MM.1S (cell line): Measurements from ENCODE around the gene CCDC39.

Experiments used
- DNase-seq: peaks from one replicate; pipeline ENCODE4 v3.0.0-alpha.2; 2015
- H2AFZ ChIP-seq: fragments of 300-600 bp; sonication (generic); 2 replicates; pipeline ENCODE4 v1.6.0; 2016; ENCODE audit warnings: antibody characterized with exemption, low read length
- H3F3A ChIP-seq: fragments of 300-600 bp; sonication (generic); 2 replicates; pipeline ENCODE4 v1.6.1; 2016; ENCODE audit warnings: mild to moderate bottlenecking, antibody characterized with exemption, low read length, moderate library complexity, mixed read lengths; ENCODE audit not compliant: insufficient read depth
- H3K27ac ChIP-seq: fragments of 300-600 bp; sonication (generic); 2 replicates; pipeline ENCODE4 v1.5.1; 2016; ENCODE audit warnings: mild to moderate bottlenecking, low read length
- H3K27me3 ChIP-seq: fragments of 300-600 bp; sonication (generic); replicated peaks from 2 replicates; pipeline ENCODE4 v1.6.0; 2016; ENCODE audit warnings: low read length; ENCODE audit not compliant: insufficient read depth
- H3K36me3 ChIP-seq: fragments of 300-600 bp; sonication (generic); replicated peaks from 2 replicates; pipeline ENCODE4 v1.6.1; 2016; ENCODE audit warnings: mild to moderate bottlenecking, low read length, mixed read lengths; ENCODE audit not compliant: insufficient read depth
- H3K4me1 ChIP-seq: fragments of 300-600 bp; sonication (generic); 2 replicates; pipeline ENCODE4 v1.6.1; 2016; ENCODE audit warnings: low read length, mixed read lengths
- H3K4me2 ChIP-seq: fragments of 300-600 bp; sonication (generic); 2 replicates; pipeline ENCODE4 v1.6.0; 2016; ENCODE audit warnings: low read depth, low read length
- H3K4me3 ChIP-seq: fragments of 300-600 bp; sonication (generic); 2 replicates; pipeline ENCODE4 v1.5.1; 2016; ENCODE audit warnings: low read length, mixed read lengths
- H3K79me2 ChIP-seq: fragments of 300-600 bp; sonication (generic); 2 replicates; pipeline ENCODE4 v1.6.1; 2016; ENCODE audit warnings: mixed run types, low read length, mixed read lengths
- H3K9ac ChIP-seq: fragments of 300-600 bp; sonication (generic); 2 replicates; pipeline ENCODE4 v1.6.1; 2016; ENCODE audit warnings: low read length, mixed read lengths
- H3K9me2 ChIP-seq: fragments of 300-600 bp; sonication (generic); replicated peaks from 2 replicates; pipeline ENCODE4 v1.6.1; 2016; ENCODE audit warnings: mild to moderate bottlenecking, low read length, mixed read lengths; ENCODE audit not compliant: insufficient read depth
- H3K9me3 ChIP-seq: fragments of 300-600 bp; sonication (generic); replicated peaks from 2 replicates; pipeline ENCODE4 v1.6.1; 2016; ENCODE audit warnings: mild to moderate bottlenecking, low read length, mixed read lengths; ENCODE audit not compliant: insufficient read depth
- H4K20me1 ChIP-seq: fragments of 300-600 bp; sonication (generic); 2 replicates; pipeline ENCODE4 v1.6.1; 2016; ENCODE audit warnings: mild to moderate bottlenecking, low read length, moderate library complexity, mixed read lengths; ENCODE audit not compliant: insufficient read depth
- CTCF ChIP-seq: fragments of 300-600 bp; sonication (generic); IDR thresholded peaks from 2 replicates; pipeline ENCODE4 v1.5.1; 2016; ENCODE audit warnings: antibody characterized with exemption, low read length, mixed read lengths
- EZH2 ChIP-seq: fragments of 300-600 bp; sonication (generic); optimal IDR thresholded peaks from 2 replicates; pipeline ENCODE3; 2017; ENCODE audit warnings: low read depth, mild to moderate bottlenecking, antibody characterized with exemption, low read length, mixed read lengths
- EZH2phosphoT487 ChIP-seq: fragments of 300-600 bp; sonication (generic); IDR thresholded peaks from 2 replicates; pipeline ENCODE4 v1.6.1; 2018; ENCODE audit warnings: antibody characterized with exemption, low read length

CCDC39 gene

GRCh38 chr3:180679178-180680096, at the start of gene CCDC39:
TSS of gene CCDC39 (minus strand) at chr3:180679489. CDS start at chr3:180679380, 109 bp downstream.
- DNase-seq: peak; percentile 96
- peak within 1 kb of the TSS; percentile 76 for H3K4me3 ChIP-seq
- H4K20me1 ChIP-seq: no peaks in the 10 kb centered on the region
- H2AFZ ChIP-seq: peak within 1 kb of the TSS; percentile 77
- H3K9me3 ChIP-seq: no peaks in the 10 kb centered on the region
- peak within 1 kb of the TSS; percentile 56 for H3K9ac ChIP-seq
- H3K79me2 ChIP-seq: no peaks in the 10 kb centered on the region
- H3K27ac ChIP-seq: peak within 1 kb of the TSS; percentile 52; the same call in 1 of the 2 replicates
- no peaks in the 10 kb centered on the region for H3K27me3 ChIP-seq
- H3K9me2 ChIP-seq: no peaks in the 10 kb centered on the region
- peaks cover 11% of the 10 kb centered on the region for H3K4me1 ChIP-seq
- peak within 1 kb of the TSS; percentile 87 for H3K4me2 ChIP-seq
- peaks cover 28% of the 10 kb centered on the region for H3F3A ChIP-seq
- no peak for TF ChIP-seq EZH2
- TF ChIP-seq CTCF: no peak
- no peak for TF ChIP-seq EZH2phosphoT487
- H3K36me3 ChIP-seq: no peaks in the 10 kb centered on the region

- H2AFZ ChIP-seq: no peak overlapping the region
- H3K9me2 ChIP-seq: no peaks in the 10 kb centered on the region
- no peaks in the 10 kb centered on the region for H3F3A ChIP-seq
- H3K9me3 ChIP-seq: no peaks in the 10 kb centered on the region
- H3K27me3 ChIP-seq: no peaks in the 10 kb centered on the region
- DNase-seq: no peak
- no peak overlapping the region for H3K9ac ChIP-seq
- TF ChIP-seq EZH2 (no peak), EZH2phosphoT487 (no peak), CTCF (no peak)
- H3K36me3 ChIP-seq: no peaks in the 10 kb centered on the region
- no peak overlapping the region for H3K27ac ChIP-seq
- H3K4me3 ChIP-seq: no peak overlapping the region
- H3K4me2 ChIP-seq: no peak overlapping the region
- no peaks in the 10 kb centered on the region for H4K20me1 ChIP-seq
- H3K79me2 ChIP-seq: no peaks in the 10 kb centered on the region
- H3K4me1 ChIP-seq: no peaks in the 10 kb centered on the region
These were observed 40.7 kb upstream of the CCDC39 start for GRCh38 chr3:180720012-180720411.

GRCh38 chr3:180707896-180708295, 28.6 kb upstream of the CCDC39 start:
- H2AFZ ChIP-seq: no peak overlapping the region
- no peaks in the 10 kb centered on the region for H3K36me3 ChIP-seq
- no peaks in the 10 kb centered on the region for H3F3A ChIP-seq
- H3K4me1 ChIP-seq: no peaks in the 10 kb centered on the region
- H4K20me1 ChIP-seq: no peaks in the 10 kb centered on the region
- H3K79me2 ChIP-seq: no peaks in the 10 kb centered on the region
- no peak overlapping the region for H3K27ac ChIP-seq
- no peaks in the 10 kb centered on the region for H3K9me2 ChIP-seq
- H3K27me3 ChIP-seq: no peaks in the 10 kb centered on the region
- H3K9ac ChIP-seq: no peak overlapping the region
- H3K4me3 ChIP-seq: no peak overlapping the region
- DNase-seq: no peak
- no peaks in the 10 kb centered on the region for H3K9me3 ChIP-seq
- TF ChIP-seq CTCF (no peak), EZH2phosphoT487 (no peak), EZH2 (no peak)
- H3K4me2 ChIP-seq: no peak overlapping the region
